HAP-1 (cell line): Measurements from ENCODE around the gene KLHL18.
"Not testable (repeated sequence)": the region's sequence is repeated elsewhere in the genome, so short reads cannot be mapped to it uniquely, and the experiment has no call there.

Source experiments
- DNase-seq, 2 experiments: peaks; one replicate each; pipeline ENCODE4 v3.0.0-alpha.2; 2016 to 2020; ENCODE audit warnings: low spot score in 2 of 2
- H3K27me3 ChIP-seq: fragments of 250-450 bp; sonication (Bioruptor Pico); 2 replicates; pipeline ENCODE4 v1.5.1; 2020; ENCODE audit warnings: low read depth, mild to moderate bottlenecking, moderate library complexity
- H3K36me3 ChIP-seq: fragments of 250-450 bp; sonication (Bioruptor Pico); replicated peaks from 2 replicates; pipeline ENCODE4 v1.5.1; 2020; ENCODE audit warnings: mild to moderate bottlenecking
- H3K4me1 ChIP-seq: fragments of 250-450 bp; sonication (Bioruptor Pico); 2 replicates; pipeline ENCODE4 v1.5.1; 2020; ENCODE audit warnings: mild to moderate bottlenecking
- H3K4me3 ChIP-seq: fragments of 250-450 bp; sonication (Bioruptor Pico); 2 replicates; pipeline ENCODE4 v1.5.1; 2020; ENCODE audit warnings: mild to moderate bottlenecking, moderate library complexity
- H3K9me3 ChIP-seq: fragments of 250-450 bp; sonication (Bioruptor Pico); 2 replicates; pipeline ENCODE4 v1.5.1; 2020; ENCODE audit warnings: mild to moderate bottlenecking, moderate library complexity
- in situ Hi-C: fragments of 300-500 bp; cut with MboI; formaldehyde crosslinking; loops from 3 replicates; pipeline ENCODE4 v1.14.3; 2020; ENCODE audit warnings: low sequenced_read_pairs, inconsistent platforms, mixed read lengths

The KLHL18 gene

DNA sequence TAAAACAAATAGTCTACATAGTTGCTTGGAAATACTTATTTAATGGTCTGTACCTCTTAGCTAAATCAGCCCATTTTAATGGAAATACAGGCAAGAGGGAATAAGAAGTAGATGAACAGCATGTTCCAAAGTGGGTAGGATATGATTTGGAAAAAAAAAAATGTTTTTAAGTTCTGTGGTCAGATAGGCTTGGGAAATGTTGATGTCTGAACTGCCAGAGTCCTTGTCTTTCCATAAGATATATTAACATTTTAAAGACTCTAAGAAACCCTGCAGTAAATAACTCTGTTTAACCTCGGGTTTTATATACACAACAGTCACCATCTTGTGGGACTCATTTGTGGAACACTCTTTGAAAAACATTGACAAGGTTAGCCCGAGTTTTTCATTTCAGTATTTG is 58.1 kb downstream of the KLHL18 start:
- H3K4me3 ChIP-seq = no peak overlapping the region
- no peaks in the 10 kb centered on the region for H3K27me3 ChIP-seq
- H3K9me3 ChIP-seq = no peaks in the 10 kb centered on the region
- no peak for DNase-seq
- peaks cover 59% of the 10 kb centered on the region for H3K36me3 ChIP-seq
- in situ Hi-C loops = no loop called here
- no peaks in the 10 kb centered on the region for H3K4me1 ChIP-seq

DNA sequence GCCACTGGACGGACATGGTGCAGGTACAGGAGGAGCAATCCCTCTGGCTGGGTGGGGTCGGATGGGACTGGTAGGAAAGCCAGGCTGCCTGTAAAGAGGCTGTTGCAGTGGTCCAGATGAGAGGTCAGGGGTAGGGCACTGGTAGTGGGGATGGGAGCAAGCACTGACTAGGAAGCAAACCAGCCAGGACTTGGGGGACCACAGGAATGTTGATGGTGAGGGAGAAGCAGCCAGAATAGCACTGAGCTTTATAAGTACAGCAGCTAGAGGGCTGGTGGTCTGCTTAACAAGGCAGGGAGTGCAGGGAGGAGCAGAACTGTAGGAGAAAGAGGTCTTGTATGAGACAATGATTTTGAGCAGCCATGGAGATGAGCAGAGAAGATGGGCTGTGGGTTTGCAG is 59.4 kb downstream of the KLHL18 start:
- H3K27me3 ChIP-seq = no peaks in the 10 kb centered on the region
- no peak for DNase-seq
- H3K4me3 ChIP-seq = no peak overlapping the region
- H3K36me3 ChIP-seq = peaks cover 50% of the 10 kb centered on the region
- no peaks in the 10 kb centered on the region for H3K9me3 ChIP-seq
- H3K4me1 ChIP-seq = no peaks in the 10 kb centered on the region
- in situ Hi-C loops = no loop called here

DNA sequence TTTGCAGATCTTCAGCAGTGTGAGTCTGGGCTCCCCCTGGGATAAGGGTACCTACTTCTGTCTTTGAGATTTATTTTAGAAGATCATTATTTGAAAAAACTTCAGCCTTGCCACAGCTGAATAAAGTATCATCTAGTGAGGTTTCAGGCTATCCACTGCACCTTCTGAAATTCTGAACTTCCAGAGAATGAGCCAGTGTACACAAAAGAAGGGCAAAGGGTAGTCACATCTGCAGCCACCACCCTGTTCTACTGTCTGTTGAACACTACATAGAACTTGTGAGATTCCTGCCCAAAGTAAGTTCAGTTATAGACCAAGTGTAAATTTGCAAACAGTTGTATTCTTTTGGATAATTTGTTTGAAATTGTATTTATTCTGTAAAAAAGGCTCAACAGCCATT is 60.1 kb downstream of the KLHL18 start:
- no peaks in the 10 kb centered on the region for H3K27me3 ChIP-seq

DNA sequence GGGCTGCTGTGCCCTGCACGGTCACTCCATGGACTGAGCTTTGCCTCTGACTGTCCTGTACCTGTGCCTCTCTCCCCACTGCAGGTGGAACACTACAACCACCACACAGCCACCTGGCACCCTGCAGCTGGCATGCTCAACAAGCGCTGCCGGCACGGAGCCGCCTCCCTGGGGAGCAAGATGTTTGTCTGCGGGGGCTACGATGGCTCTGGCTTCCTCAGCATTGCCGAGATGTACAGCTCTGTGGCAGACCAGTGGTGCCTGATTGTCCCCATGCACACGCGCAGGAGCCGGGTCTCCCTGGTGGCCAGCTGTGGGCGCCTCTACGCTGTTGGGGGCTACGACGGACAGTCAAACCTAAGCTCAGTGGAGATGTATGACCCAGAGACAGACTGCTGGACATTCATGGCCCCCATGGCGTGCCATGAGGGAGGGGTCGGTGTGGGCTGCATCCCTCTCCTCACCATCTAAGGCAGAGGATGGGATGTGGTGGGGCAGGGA is 60.8 kb downstream of the KLHL18 start:
- DNase-seq = no peak
- in situ Hi-C loops = no loop called here
- Histone ChIP-seq H3K4me3 (no peak overlapping the region), H3K9me3 (no peaks in the 10 kb centered on the region), H3K36me3 (peaks cover 39% of the 10 kb centered on the region), H3K4me1 (no peaks in the 10 kb centered on the region), H3K27me3 (no peaks in the 10 kb centered on the region)

More for the DNA sequence above, 60.1 kb downstream of the KLHL18 start:
- DNase-seq = no peak
- Histone ChIP-seq H3K4me3 (no peak overlapping the region), H3K4me1 (no peaks in the 10 kb centered on the region), H3K36me3 (peaks cover 45% of the 10 kb centered on the region), H3K9me3 (no peaks in the 10 kb centered on the region)
- in situ Hi-C loops = no loop called here

DNA sequence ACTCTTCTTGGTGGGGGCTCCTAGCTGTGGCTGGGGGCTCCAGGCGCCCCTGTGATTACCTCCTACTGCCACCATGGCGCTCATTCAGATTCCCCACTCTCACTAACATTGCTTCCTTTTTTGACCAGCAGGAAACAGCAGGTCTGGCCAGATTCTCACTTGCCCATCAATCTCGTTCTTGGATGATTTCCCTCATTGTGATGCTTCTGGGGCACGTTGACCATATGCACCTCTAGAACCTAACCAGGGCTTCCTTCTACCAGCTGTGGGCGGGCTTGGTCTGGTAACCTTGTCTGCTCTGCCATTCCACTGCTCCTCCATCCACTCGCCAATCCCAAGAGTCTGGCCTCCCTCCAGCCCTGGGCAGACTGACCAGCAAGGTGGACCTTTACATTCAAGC is 62.2 kb downstream of the KLHL18 start:
- H3K9me3 ChIP-seq = no peaks in the 10 kb centered on the region
- no peak overlapping the region for H3K4me3 ChIP-seq
- no peaks in the 10 kb centered on the region for H3K27me3 ChIP-seq
- DNase-seq = no peak
- H3K4me1 ChIP-seq = no peaks in the 10 kb centered on the region
- in situ Hi-C loops = no loop called here
- H3K36me3 ChIP-seq = peaks cover 32% of the 10 kb centered on the region

DNA sequence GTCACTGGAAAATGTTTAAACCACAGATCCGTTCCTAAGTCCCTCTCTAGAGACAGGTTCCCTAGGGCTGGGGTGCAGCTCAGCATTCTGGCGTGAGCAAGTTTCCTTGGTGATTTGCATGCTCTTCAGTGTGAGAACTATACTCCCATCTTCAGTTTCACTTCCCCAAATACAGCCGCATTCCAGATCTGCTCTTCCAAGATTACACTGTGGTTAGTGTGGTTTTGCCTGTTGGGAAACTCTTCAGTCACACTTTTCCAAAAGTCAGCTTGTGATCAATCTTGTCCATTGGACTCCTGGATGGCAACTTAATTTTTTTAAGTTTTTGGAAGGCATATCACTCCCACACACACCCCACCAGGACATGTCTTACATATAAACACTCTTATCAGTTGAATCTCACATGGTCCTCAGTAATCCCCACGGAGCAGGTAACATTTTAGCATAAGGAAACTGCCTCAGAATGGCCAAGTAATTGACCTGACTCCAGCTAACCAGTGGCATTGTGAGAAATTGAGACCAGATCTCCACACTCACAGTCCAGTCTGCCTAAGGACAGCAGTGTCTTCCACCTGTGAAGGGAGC is 64.6 kb downstream of the KLHL18 start:
- no peaks in the 10 kb centered on the region for H3K4me1 ChIP-seq

DNA sequence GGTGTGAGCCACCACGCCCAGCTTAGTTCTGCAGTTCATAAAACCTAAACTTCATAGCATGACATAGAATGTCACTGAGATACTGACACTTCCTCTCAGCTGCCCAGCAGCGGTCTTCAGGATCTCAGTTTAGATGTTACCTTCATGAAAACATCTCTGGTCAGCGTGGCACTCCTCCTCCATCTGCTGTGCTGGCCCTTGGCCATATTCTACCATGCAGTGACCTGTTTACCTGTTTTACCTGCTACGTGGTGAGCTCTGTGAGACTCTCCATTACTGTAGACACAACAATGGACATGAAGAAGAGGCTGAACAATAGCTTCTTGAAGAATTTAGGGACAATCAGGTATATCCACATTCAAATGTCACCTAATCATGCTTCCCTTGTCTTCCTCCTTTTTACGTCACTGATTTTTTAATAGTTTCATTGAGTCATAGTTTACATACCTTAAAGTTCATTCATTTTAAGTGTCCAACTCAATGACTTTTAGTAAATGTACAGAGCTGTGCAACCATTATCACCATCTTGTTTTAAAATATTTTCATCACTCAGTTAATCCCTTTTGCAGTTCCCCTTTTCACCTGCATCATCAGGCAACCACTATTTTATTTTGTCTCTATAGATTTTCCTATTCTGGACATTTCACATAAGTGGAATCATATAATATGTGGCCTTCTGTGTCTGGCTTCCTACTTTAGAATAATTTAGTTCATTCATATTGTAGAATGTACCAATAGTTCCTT is 65.8 kb downstream of the KLHL18 start:
- Histone ChIP-seq H3K4me1 (no peaks in the 10 kb centered on the region), H3K27me3 (no peaks in the 10 kb centered on the region), H3K4me3 (no peak overlapping the region), H3K9me3 (no peaks in the 10 kb centered on the region), H3K36me3 (peaks cover 23% of the 10 kb centered on the region)
- DNase-seq = no peak
- in situ Hi-C loops = no loop called here

More for the DNA sequence above, 64.6 kb downstream of the KLHL18 start:
- DNase-seq = no peak
- Histone ChIP-seq H3K4me3 (no peak overlapping the region), H3K9me3 (no peaks in the 10 kb centered on the region), H3K27me3 (no peaks in the 10 kb centered on the region), H3K36me3 (peaks cover 31% of the 10 kb centered on the region)
- in situ Hi-C loops = no loop called here

DNA sequence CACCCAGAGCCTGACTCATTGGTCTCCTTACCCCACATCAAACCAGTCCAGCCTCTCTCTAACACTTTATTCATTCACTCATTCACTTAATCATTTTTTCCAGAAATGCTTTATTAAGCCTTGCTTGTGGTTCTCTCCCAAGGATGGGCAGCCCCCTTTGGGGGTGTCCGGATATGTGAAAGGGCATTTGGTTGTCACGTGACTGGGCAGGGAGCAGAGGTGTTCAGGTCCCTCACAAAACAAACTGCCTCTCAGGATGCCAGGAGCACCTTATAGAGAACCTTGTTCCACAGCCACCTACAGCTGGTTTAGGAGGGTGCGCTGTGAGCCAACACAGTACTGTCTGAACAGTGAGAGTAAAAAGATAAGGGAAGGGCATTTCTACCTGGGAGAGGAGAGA is 72.3 kb downstream of the KLHL18 start:
- Histone ChIP-seq H3K9me3 (peaks cover 17% of the 10 kb centered on the region), H3K27me3 (no peaks in the 10 kb centered on the region), H3K4me3 (no peak overlapping the region), H3K36me3 (no peaks in the 10 kb centered on the region), H3K4me1 (no peaks in the 10 kb centered on the region)
- in situ Hi-C loops = loop anchor here (25.0 kb wide), 3 partner anchors 443 to 893 kb away; partner anchors contain the start of genes LTF, PRSS50 and TMIE
- no peak for DNase-seq

DNA sequence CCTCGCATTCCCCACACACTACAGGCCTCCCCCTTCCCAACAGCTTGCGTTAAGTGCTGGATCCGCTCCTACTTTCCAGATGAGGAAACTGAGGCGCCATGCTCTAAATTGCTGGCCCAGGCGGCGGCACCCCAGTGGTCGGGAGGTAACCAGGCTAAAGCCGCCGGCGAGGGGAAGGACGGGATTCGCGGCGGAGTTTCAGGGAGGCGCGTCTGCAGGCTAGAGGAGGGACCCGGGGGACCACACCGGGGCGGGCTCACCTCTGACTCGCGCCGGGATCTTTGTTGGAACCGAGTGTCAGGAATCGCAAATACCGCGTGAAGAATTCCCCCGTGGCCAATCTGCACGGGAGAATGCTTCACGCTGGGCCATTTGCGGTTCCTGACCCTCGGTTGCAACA is 73.5 kb downstream of the KLHL18 start:
- H3K27me3 ChIP-seq = no peaks in the 10 kb centered on the region
- peaks cover 21% of the 10 kb centered on the region for H3K9me3 ChIP-seq
- DNase-seq = no peak
- H3K36me3 ChIP-seq = no peaks in the 10 kb centered on the region
- no peaks in the 10 kb centered on the region for H3K4me1 ChIP-seq
- no peak overlapping the region for H3K4me3 ChIP-seq
- in situ Hi-C loops = loop anchor here (25.0 kb wide), 3 partner anchors 444 to 894 kb away; partner anchors contain the start of genes LTF, PRSS50 and TMIE

DNA sequence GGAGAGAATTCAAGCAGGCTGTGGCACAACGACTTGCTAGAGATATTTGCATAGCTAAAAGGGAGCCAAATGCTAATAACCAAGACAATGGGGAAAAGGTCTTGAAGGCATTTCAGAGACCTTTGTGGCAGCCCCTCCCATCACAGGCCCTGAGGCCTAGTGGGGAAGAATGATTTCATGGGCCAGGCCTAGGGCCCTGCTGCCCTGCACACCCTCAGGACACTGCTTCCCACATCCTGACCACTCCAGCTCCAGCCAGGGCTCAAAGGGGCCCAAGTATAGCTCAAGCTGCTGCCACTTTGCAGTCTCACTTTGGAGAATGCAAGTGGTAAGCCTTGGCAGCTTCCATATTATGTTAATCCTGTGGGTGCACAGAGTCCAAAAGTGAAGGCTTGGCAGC is 76.6 kb downstream of the KLHL18 start:
- H3K4me1 ChIP-seq = no peaks in the 10 kb centered on the region
- H3K36me3 ChIP-seq = no peaks in the 10 kb centered on the region
- DNase-seq = peak; percentile 26 to 32
- H3K27me3 ChIP-seq = no peaks in the 10 kb centered on the region
- H3K9me3 ChIP-seq = peaks cover 21% of the 10 kb centered on the region
- in situ Hi-C loops = loop anchor here (25.0 kb wide), 3 partner anchors 447 to 897 kb away; partner anchors contain the start of genes LTF, PRSS50 and TMIE
- no peak overlapping the region for H3K4me3 ChIP-seq

DNA sequence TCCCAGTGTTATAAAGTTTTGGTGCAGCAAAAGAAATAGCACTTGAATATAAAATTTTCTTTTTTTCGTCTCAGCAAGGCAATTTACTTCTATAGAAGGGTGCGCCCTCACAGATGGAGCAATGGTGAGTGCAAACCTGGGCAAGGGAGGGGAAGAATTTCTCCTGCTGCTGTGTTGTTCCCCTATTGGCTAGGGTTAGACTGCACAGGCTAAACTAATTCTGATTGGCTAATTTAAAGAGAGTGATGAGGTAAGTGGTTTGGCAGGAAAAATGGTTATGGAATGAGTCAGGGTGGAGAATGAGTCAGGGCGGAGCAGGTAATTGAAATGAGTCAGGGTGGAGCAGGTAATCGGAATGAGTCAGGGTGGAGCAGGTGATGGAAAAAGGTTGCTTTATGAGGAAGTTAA is 77.4 kb downstream of the KLHL18 start:
- H3K4me3 ChIP-seq, H3K36me3 ChIP-seq, DNase-seq, H3K4me1 ChIP-seq, H3K27me3 ChIP-seq: not testable (repeated sequence)
- peaks cover 21% of the 10 kb centered on the region for H3K9me3 ChIP-seq
- in situ Hi-C loops = loop anchor here (25.0 kb wide), 3 partner anchors 448 to 898 kb away; partner anchors contain the start of genes LTF, PRSS50 and TMIE

DNA sequence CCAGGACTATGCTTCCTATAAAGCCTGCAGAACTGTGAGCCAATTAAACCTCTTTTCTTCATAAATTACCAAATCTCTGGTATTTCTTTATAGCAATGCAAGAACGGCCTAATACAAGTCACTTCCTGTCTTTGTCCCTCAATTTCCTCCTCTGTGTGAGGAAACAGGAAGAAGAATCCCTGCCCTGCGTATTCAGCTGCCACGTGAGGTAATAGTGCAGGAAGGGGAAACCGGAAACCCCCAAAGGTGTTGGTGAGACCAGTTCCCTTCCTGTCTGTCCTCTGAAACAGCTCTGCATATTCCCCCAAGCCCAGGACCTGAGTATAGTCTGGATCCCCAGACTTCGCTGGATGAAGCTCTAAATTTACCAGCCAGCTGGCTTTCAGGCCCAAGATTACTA is 80.0 kb downstream of the KLHL18 start:
- H3K27me3 ChIP-seq = no peaks in the 10 kb centered on the region
- H3K9me3 ChIP-seq = peaks cover 21% of the 10 kb centered on the region
- H3K36me3 ChIP-seq = no peaks in the 10 kb centered on the region
- no peak overlapping the region for H3K4me3 ChIP-seq
- in situ Hi-C loops = loop anchor here (25.0 kb wide), 3 partner anchors 450 to 900 kb away; partner anchors contain the start of genes LTF, PRSS50 and TMIE
- DNase-seq = no peak
- H3K4me1 ChIP-seq = no peaks in the 10 kb centered on the region

DNA sequence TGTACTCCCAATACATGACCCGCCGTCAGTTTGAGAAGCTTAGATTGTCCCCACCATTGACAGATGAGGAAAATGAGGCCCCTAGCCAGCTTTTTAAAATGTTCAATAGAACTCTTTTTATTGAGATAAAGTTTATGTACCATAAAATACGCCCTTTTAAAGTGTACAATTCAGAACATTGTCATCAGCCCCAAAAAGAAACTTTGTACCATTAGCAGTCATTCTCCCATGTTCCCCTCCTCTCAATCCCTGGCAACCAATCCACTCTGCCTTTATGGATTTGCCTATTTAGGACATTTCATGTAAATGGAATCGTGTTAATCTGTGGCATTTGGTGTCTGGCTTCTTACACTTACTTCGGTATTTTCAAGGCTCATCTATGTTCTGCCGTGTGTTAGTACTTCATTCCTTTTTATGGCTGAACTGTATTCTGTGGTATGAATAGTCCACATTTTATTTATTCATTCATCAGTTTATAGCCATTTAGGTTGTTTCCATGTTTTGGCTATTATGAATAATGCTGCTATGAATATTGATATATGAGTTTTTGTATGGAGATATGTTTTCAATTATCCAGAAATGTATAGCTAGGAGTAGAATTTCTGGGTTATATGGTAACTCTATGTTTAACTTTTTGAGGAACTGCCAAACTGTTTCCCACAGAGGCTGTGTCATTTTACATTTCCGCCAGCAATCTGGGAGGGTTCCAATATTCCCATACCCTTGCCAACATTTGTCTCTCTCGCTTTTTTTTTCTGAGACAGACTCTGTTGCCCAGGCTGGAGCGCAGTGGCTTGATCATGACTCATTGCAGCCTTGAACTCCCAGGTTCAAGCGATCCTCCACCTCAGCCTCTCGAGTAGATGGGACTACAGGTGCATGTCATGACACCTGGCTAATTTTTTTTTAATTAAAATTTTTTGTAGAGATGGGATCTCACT is 82.7 kb downstream of the KLHL18 start:
- no peak for DNase-seq

More for the DNA sequence above, 82.7 kb downstream of the KLHL18 start:
- no peak overlapping the region for H3K4me3 ChIP-seq
- H3K27me3 ChIP-seq = no peaks in the 10 kb centered on the region
- H3K4me1 ChIP-seq = no peaks in the 10 kb centered on the region
- H3K9me3 ChIP-seq = no peaks in the 10 kb centered on the region
- no peaks in the 10 kb centered on the region for H3K36me3 ChIP-seq
- in situ Hi-C loops = loop anchor here (25.0 kb wide), 3 partner anchors 453 to 903 kb away; partner anchors contain the start of genes LTF, PRSS50 and TMIE
